NCI-H146 treated with DMSO at 0.1 percent for 48 hours (cell line): Measurements from ENCODE around the gene GAB2.
"Not testable (repeated sequence)": the region's sequence is repeated elsewhere in the genome, so short reads cannot be mapped to it uniquely, and the experiment has no call there.

Experiments used
- DNase-seq: peaks from one replicate; lab custom pipeline; 2025; ENCODE audit not compliant: unreplicated experiment; lab: John Stamatoyannopoulos, UW

The GAB2 gene, protein sequence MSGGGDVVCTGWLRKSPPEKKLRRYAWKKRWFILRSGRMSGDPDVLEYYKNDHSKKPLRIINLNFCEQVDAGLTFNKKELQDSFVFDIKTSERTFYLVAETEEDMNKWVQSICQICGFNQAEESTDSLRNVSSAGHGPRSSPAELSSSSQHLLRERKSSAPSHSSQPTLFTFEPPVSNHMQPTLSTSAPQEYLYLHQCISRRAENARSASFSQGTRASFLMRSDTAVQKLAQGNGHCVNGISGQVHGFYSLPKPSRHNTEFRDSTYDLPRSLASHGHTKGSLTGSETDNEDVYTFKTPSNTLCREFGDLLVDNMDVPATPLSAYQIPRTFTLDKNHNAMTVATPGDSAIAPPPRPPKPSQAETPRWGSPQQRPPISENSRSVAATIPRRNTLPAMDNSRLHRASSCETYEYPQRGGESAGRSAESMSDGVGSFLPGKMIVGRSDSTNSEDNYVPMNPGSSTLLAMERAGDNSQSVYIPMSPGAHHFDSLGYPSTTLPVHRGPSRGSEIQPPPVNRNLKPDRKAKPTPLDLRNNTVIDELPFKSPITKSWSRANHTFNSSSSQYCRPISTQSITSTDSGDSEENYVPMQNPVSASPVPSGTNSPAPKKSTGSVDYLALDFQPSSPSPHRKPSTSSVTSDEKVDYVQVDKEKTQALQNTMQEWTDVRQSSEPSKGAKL

DNA sequence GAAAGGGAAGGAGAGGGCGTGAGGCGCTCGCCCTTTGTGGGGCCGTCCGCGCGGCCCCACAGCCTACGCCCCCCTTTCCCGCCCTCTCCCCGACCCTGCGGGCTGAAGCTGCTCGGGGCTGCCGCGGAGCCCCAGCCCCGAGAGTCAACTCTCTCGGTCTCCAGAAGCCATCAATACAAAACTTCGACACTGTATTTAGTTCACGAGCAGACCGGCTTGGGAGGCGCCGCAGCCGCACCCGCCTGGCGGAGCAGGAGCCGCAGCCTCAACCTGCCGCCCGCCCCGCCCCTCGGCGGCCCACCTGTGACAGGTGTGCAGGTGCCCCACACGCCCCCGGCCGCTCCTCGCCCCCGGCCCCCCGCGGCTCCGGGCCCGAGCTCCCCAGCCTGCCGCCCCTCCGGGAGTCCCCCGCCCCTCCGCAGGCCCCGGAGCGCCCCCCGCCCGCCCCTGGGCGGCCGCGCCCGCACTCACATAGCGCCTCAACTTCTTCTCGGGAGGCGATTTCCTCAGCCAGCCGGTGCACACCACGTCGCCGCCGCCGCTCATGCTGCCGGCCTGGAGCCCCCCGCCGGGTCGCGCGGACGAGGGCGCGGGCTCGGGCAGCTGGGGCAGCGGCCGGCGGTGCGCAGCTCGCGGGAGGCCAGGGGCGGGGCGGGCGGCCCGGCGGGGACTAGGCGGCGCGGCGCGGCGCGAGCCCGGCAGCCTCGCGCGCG lies at the start of gene GAB2:
Gene GAB2, minus strand, starts transcription at position 646 of the 713 bp plus-strand sequence. Its CDS starts 100 bp downstream, at position 546.
- peak; percentile 62 for DNase-seq

- no peak for DNase-seq
These were observed 49.8 kb upstream of the GAB2 start for GRCh38 chr11:78467370-78467769.

DNA sequence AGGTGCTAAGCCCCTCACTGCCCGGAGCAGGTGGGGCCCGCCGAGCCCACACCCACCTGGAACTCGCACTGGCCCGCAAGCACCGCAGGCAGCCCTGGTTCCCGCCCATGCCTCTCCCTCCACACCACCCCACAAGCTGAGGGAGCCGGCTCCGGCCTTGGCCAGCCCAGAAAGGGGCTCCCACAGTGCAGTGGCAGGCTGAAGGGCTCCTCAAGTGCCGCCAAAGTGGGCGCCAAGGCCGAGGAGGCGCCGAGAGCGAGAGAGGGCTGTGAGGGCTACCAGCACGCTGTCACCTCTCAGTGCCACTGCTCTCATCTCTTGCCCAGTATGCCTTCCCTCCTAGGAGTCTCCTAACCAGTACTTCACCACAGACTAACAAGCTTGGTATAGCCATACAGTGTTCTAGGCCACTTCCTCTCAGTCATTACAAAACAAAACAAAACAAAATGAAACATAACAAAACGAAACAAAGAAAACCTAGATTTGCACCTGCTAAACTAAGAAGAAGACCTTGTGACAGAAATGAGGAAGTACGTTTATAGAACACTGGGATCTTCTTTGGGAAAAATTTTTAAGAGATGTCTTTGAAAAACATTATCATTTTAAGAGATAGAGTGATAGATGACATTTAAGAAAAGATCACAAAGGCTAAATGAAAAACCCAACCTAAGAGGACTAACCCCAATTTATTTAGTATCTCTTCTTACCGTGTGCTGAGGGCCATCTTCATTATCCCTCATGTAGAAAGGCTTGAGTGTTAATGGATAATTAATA lies 47.7 kb upstream of the GAB2 start:
- DNase-seq, result peak; percentile 77

DNA sequence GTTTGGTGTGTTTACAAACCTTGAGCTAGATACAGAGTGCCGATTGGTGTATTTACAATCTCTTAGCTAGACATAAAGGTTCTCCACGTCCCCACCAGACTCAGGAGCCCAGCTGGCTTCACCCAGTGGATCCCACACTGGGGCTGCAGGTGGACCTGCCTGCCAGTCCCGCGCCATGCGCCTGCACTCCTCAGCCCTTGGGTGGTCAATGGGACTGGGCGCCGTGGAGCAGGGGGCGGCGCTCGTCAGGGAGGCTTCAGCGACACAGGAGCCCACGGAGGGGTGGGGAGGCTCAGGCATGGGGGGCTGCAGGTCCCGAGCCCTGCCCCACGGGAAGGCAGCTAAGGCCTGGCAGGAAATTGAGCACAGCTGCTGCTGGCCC lies 47.2 kb upstream of the GAB2 start:
- DNase-seq, result not testable (repeated sequence)

DNA sequence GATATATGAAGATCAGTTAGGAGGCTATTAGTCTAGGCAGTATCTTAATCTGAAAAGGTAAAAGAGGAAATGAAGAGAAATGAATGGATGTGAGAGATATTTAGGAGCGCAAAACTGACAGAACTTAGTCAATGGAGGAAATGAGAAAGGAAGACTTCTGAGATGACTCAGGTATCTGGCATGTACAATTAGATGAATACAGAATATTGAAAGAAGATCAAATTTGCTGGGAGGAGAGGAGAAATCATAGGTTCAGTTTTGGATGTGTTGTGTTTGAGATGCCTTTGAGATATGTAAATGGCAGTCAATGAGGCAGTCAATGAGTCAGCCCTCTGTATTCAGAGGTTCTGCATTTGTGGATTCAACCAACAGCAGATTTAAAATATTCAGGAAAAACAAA lies 42.9 kb upstream of the GAB2 start:
- DNase-seq, result no peak

DNA sequence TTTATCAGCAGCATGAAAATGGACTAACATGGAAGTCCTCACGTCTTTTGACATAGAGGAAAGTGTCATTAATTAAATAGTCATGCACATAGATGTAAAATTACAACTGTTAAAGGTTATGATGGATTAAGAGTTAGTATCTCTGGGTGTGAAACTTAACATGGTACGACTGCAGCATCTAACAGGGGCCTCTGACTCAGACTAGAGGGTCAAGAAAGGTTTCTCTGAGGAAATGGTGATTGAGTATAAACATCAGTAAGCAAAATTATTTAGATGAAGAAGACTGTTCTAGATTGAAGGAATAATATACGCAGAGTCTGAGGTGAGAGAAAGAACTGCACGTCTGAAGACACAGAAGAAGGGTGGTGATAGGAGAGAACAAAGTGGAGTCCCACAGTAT lies 42.1 kb upstream of the GAB2 start:
- DNase-seq, result no peak

DNA sequence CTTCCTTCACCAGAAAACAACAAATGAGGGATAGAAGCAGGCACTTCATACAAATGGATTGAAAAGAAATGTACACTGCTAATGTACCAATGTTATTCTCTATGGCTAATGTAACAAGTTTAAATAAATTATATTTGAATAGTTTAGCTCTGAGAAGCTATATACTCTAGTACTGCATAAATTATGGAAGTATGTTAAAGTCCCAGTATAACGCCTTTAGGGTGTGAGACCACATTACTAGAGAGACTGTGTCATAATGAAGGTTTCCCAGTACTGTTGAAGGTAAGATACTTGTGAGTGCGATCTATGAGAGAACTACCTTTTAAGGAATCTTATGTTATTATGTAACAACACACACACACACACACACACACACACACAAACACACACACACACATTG lies 39.8 kb upstream of the GAB2 start:
- no peak for DNase-seq

DNA sequence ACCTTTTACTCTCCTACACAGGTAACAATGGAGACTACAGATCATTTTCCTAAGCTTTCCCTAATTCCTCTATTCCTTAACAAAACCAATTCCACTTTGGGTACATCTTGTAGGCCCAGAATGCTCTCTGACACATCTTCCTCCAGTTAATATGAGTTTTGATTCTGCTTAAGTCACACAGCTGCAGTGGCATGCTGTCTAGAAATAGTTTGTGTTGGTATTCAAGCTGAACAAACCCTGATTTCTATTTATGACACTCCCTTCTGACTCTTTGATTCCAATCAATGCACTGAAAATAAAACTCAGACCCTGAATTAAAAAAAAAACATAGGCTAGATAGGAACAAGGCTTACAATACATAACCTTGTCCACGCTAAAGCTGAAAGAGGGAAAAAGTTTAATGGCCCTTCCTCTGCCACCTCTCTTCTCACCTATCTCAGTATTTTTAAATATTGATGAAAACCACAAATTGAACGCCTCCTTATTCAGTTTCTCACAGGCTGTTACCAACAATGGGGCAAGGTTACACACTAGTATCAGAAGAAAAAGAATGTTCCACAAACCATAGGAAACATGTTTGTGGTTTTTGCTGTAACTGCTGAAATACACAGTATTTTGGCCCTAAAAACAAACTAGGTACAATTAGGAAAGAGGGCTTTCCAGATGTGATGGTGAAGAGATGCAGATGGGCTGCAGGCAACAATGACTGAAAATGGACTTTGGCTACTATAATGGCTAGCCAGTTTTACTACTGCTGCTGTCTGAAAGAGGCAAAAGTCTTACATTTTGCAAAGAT lies 35.7 kb upstream of the GAB2 start:
- DNase-seq, result no peak

DNA sequence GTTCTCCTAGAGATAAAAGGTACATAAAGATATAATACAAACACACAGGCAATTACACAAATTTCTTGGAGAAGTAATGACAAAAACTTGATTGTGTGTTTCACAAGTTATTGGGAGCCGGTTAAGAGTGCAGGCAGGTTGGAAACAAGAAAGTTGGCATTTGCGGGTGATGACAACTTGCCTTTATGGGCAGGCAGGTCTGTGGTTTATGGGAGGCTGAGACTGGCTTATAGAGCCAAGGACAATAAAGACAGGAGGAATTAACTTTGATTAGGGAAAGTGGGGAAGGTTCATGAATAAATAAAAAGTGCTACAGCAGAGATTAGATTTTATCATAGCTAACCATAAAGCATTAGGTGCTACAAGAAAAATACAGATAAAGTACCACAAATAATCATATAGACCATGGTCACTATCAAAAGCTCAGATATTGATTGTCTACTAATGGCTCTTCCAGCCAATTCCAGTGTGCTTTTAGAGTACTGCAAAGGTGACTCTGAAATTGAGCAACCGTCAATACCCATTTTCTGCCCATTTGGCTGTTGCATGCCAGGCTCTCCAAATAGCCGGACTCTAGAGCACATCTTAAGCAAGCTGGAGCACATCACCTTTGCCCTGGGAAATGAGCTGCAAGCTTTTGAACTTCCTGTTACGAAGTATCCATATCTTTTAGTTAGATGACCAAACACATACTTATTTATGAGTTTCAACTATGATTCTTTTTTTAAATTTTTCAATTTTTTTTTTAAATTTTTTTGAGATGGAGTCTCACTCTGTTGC lies 33.9 kb upstream of the GAB2 start:
- no peak for DNase-seq

GRCh38 chr11:78450866-78451265 lies 33.2 kb upstream of the GAB2 start:
- no peak for DNase-seq

- no peak for DNase-seq
These were observed 32.2 kb upstream of the GAB2 start for GRCh38 chr11:78449866-78450265.

DNA sequence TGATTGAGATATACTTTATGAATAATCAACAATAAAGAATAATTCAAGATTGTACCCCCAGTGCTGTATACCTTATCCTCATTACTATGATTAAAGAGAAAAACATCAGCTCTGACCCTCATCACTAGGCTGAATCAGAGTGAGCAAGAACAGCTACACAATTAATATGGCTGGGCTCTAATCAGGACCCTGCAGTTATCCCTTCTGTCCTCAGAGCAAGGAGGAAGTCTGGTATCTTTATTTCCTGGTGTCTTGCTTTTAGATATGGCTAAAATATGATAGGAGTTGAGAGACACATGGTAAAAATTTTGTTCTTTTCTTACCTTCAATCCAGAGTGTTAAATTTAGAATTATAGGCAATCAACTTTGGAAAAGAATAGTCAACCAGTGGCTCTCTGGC lies 28.6 kb upstream of the GAB2 start:
- no peak for DNase-seq

GRCh38 chr11:78444726-78445125 lies 27.1 kb upstream of the GAB2 start:
- no peak for DNase-seq

DNA sequence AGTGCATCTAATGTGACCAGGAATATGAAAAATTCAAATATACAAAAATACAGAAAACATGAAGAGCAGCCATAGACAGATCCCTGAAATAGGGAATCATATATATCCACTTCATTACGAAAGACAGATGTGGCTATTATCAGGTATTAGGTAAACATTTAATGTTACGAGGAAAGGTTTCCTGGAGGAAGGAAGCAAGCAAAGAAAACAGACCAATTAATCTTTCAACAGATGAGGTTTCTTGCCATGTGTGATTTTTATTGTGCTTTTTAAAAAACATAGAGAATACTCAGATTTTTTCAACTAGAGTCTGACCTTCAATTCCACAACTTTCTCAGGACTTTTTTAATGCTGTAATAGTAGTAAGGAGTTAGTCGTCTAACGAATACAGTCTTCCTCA lies 24.3 kb upstream of the GAB2 start:
- DNase-seq, result no peak

DNA sequence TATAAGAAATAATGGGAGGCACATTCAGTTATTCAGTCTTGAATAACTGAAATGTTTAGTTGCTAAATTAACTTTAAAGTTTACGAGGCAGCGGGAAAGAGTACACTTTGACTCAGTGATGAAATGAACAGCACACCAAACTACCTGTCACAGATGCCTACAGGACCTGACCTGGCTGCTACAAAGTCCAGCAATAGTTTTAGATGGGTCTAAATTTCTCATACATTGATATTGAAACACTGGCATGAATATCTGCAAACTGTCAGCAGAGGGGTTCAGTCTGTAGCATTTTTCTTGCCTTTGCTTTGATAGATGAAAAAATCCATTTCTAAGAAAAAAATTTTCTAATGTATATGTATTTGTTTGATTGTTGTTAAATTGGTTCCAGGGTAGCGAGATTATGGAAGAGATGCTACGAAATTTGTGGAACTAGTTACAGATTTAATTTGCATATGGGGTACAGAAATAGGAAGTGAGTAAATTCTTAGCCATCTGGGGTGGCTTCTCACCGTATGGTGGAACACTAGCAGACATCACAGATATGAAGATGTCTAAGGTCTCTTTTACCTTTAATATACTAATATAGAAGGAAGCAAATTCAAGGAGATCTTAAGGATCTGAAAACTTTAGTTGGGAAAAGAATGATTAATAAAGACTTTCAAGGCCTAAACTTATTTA lies 20.8 kb upstream of the GAB2 start:
- no peak for DNase-seq

- DNase-seq, result no peak
These were observed 15.3 kb upstream of the GAB2 start for GRCh38 chr11:78432956-78433355.

DNA sequence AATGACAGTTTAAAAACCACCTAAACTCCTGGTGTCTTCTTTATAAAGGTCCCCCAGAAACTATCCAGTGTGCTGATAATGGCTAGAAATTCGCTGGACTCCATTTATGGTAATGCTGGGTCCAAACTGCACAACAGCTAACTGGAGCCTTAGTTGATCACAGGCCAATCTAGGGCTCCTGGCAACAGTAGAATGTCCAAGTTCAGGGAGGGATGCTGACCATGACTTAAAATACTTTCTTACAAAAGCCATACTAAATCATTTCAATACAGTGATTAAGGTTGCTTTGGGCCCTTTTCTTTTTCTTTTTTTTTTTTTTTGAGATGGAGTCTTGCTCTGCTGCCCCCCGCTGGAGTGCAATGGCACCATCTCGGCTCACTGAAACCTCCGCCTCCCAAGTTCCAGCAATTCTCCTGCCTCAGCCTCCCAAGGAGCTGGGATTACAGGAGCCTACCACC lies 14.5 kb upstream of the GAB2 start:
- no peak for DNase-seq

GRCh38 chr11:78429660-78430059 lies 12.0 kb upstream of the GAB2 start:
- DNase-seq, result no peak

GRCh38 chr11:78429209-78429608 lies 11.6 kb upstream of the GAB2 start:
- no peak for DNase-seq
